K562 (cell line): ENCODE results near the gene RNF115.
"Not testable (repeated sequence)": the region's sequence is repeated elsewhere in the genome, so short reads cannot be mapped to it uniquely, and the experiment has no call there.

Experiments used
- ATF2 ChIP-seq: sonication (generic); formaldehyde crosslinking; IDR thresholded peaks from 2 replicates; pipeline ENCODE4 v1.8.1; 2022; ENCODE audit warnings: missing genetic modification reagents
- COPS2 ChIP-seq: fragments of 450-650 bp; conservative IDR thresholded peaks from 2 replicates; pipeline ENCODE4 v1.6.1; 2016; ENCODE audit warnings: mild to moderate bottlenecking, moderate library complexity
- EZH2 ChIP-seq: IDR thresholded peaks from 2 replicates; pipeline ENCODE4 v1.6.1; 2012; ENCODE audit warnings: low read depth, mild to moderate bottlenecking, inconsistent platforms, low read length, borderline replicate concordance
- HDAC2 ChIP-seq: fragments of 450-650 bp; IDR thresholded peaks from 2 replicates; pipeline ENCODE4 v1.6.1; 2016; ENCODE audit warnings: mild to moderate bottlenecking
- JUND ChIP-seq, 2 experiments: IDR thresholded peaks; 2 replicates in 1 of 2; 3 replicates in 1 of 2; pipeline ENCODE4 v1.6.1; 2011; ENCODE audit warnings: borderline replicate concordance in 2 of 2, low read depth in 2 of 2, low read length in 2 of 2, improper control_type of control experiment in 1 of 2, missing biosample characterization in 1 of 2, missing genetic modification characterization in 1 of 2, missing genetic modification reagents in 1 of 2
- NFRKB ChIP-seq: fragments of 450-650 bp; IDR thresholded peaks from 2 replicates; pipeline ENCODE4 v1.6.1; 2016; ENCODE audit warnings: low read depth
- SIN3A ChIP-seq, 2 experiments: fragments of 150-350 bp in 1 of 2; IDR thresholded peaks; 2 replicates each; pipeline ENCODE4 v1.6.1; 2011 to 2016; ENCODE audit warnings: borderline replicate concordance in 2 of 2, low read depth in 2 of 2, low read length in 2 of 2, mild to moderate bottlenecking in 2 of 2, moderate library complexity in 2 of 2; ENCODE audit not compliant: control insufficient read depth in 1 of 2
- SP1 ChIP-seq: sonication (generic); formaldehyde crosslinking; IDR thresholded peaks from 2 replicates; pipeline ENCODE4 v1.8.1; 2022; ENCODE audit warnings: mild to moderate bottlenecking, missing genetic modification reagents
- ZBTB33 ChIP-seq: sonication (generic); formaldehyde crosslinking; IDR thresholded peaks from 2 replicates; pipeline ENCODE4 v1.8.1; 2023; ENCODE audit warnings: mild to moderate bottlenecking, missing genetic modification reagents
- ZNF780A ChIP-seq: fragments of 250-450 bp; sonication (Bioruptor Pico); IDR thresholded peaks from 2 replicates; pipeline ENCODE4 v1.5.0; 2021; ENCODE audit warnings: mild to moderate bottlenecking
- TF ChIP-seq, protein P1 (sequence below), 3 experiments: IDR thresholded peaks in 2 of 3; conservative IDR thresholded peaks in 1 of 3; 2 replicates each; pipeline ENCODE4 v1.5.1; 2011 to 2012; ENCODE audit warnings: low read length in 3 of 3, mild to moderate bottlenecking in 3 of 3, control low read depth in 2 of 3, improper control_type of control experiment in 1 of 3, inconsistent platforms in 1 of 3, low read depth in 1 of 3, mixed read lengths in 1 of 3, moderate library complexity in 1 of 3; ENCODE audit not compliant: insufficient read depth in 2 of 3
- TF ChIP-seq, protein P2 (sequence below): IDR thresholded peaks from 2 replicates; pipeline ENCODE4 v1.6.1; 2012; ENCODE audit warnings: low read depth, low read length, improper control_type of control experiment, borderline replicate concordance

GRCh38 chr1:145768004-145768403 lies 55.9 kb downstream of the RNF115 start:
- TF ChIP-seq, protein P1, sequence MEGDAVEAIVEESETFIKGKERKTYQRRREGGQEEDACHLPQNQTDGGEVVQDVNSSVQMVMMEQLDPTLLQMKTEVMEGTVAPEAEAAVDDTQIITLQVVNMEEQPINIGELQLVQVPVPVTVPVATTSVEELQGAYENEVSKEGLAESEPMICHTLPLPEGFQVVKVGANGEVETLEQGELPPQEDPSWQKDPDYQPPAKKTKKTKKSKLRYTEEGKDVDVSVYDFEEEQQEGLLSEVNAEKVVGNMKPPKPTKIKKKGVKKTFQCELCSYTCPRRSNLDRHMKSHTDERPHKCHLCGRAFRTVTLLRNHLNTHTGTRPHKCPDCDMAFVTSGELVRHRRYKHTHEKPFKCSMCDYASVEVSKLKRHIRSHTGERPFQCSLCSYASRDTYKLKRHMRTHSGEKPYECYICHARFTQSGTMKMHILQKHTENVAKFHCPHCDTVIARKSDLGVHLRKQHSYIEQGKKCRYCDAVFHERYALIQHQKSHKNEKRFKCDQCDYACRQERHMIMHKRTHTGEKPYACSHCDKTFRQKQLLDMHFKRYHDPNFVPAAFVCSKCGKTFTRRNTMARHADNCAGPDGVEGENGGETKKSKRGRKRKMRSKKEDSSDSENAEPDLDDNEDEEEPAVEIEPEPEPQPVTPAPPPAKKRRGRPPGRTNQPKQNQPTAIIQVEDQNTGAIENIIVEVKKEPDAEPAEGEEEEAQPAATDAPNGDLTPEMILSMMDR (IDR thresholded peaks at IDR 0.05 in 2 of 3, conservative IDR thresholded peaks at IDR 0.05 in 1 of 3; ENCODE audit: insufficient read depth in 2 of 3, low read depth in 1 of 3, low read length in 3 of 3), result not testable (repeated sequence)
- not testable (repeated sequence) for TF ChIP-seq NFRKB; ZBTB33; EZH2; SP1 (CRISPR knock-in tag); JUND (IDR thresholded peaks at IDR 0.05; ENCODE audit: borderline replicate concordance, low read depth, low read length); JUND (tag; IDR thresholded peaks at IDR 0.05; ENCODE audit: borderline replicate concordance, low read depth, low read length); HDAC2; SIN3A (IDR thresholded peaks at IDR 0.05; ENCODE audit: borderline replicate concordance in 2 of 2, control insufficient read depth in 1 of 2, low read depth in 2 of 2, low read length in 2 of 2); ATF2 (CRISPR knock-in tag); ZNF780A (CRISPR knock-in tag); COPS2
- TF ChIP-seq, protein P2, sequence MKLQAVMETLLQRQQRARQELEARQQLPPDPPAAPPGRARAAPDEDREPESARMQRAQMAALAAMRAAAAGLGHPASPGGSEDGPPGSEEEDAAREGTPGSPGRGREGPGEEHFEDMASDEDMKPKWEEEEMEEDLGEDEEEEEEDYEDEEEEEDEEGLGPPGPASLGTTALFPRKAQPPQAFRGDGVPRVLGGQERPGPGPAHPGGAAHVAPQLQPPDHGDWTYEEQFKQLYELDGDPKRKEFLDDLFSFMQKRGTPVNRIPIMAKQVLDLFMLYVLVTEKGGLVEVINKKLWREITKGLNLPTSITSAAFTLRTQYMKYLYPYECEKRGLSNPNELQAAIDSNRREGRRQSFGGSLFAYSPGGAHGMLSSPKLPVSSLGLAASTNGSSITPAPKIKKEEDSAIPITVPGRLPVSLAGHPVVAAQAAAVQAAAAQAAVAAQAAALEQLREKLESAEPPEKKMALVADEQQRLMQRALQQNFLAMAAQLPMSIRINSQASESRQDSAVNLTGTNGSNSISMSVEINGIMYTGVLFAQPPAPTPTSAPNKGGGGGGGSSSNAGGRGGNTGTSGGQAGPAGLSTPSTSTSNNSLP, result not testable (repeated sequence)
